Heart left ventricle (tissue), 16 donors: ENCODE data around the gene TNRC6C. TPM values are rescaled to one million over a fixed set of nuclear protein-coding genes. Genes with fewer than 3 reads are reported as not detected.

Source experiments
- ATAC-seq, 4 donors: fragments of 200-7000 bp; cut with Tn5 transposase; one replicate each; pipeline ENCODE4 v1.9.1; 2020 to 2022; ENCODE audit warnings: moderate library complexity in 4 of 4, mild to moderate bottlenecking in 3 of 4, moderate number of reproducible peaks in 1 of 4
- DNase-seq, 5 donors: peaks; one replicate each; pipeline ENCODE4 v3.0.0-alpha.2; 2020
- H3K27ac ChIP-seq, 12 donors: fragments of 200-600 bp; sonication (generic) in 4 of 12; one replicate each; pipeline versions ENCODE4 v1.5.0 to v1.8.0; 2016 to 2022; ENCODE audit warnings: mild to moderate bottlenecking in 2 of 12
- H3K27me3 ChIP-seq, 9 donors: fragments of 200-600 bp; sonication (generic) in 2 of 9; one replicate each; pipeline versions ENCODE4 v1.5.1 to v1.8.0; 2016 to 2022; ENCODE audit warnings: mild to moderate bottlenecking in 3 of 9
- H3K36me3 ChIP-seq, 9 donors: fragments of 200-600 bp; sonication (generic) in 2 of 9; one replicate each; pipeline versions ENCODE4 v1.5.0 to v1.8.0; 2018 to 2022; ENCODE audit warnings: mild to moderate bottlenecking in 2 of 9
- H3K4me1 ChIP-seq, 12 donors: fragments of 200-600 bp; sonication (generic) in 4 of 12; one replicate each; pipeline versions ENCODE4 v1.5.0 to v1.8.0; 2016 to 2022; ENCODE audit warnings: mild to moderate bottlenecking in 3 of 12
- H3K4me3 ChIP-seq, 12 donors: fragments of 200-600 bp; sonication (generic) in 4 of 12; one replicate each; pipeline versions ENCODE4 v1.5.0 to v1.8.0; 2017 to 2022; ENCODE audit warnings: mild to moderate bottlenecking in 9 of 12, moderate library complexity in 4 of 12
- H3K9me3 ChIP-seq, 12 donors: fragments of 200-600 bp; sonication (generic) in 4 of 12; one replicate each; pipeline versions ENCODE4 v1.5.0 to v1.8.0; 2016 to 2022; ENCODE audit warnings: mild to moderate bottlenecking in 1 of 12
- CTCF ChIP-seq, 12 donors: fragments of 200-600 bp; sonication (generic) in 4 of 12; IDR thresholded peaks; one replicate each; pipeline versions ENCODE4 v1.5.0 to v1.8.0; 2018 to 2022; ENCODE audit warnings: antibody characterized with exemption in 12 of 12, mild to moderate bottlenecking in 5 of 12
- POLR2A ChIP-seq, 2 donors: fragments of 450-650 bp; IDR thresholded peaks; one replicate each; pipeline ENCODE4 v1.6.1; 2017; ENCODE audit warnings: antibody characterized with exemption in 2 of 2, mild to moderate bottlenecking in 2 of 2, moderate library complexity in 2 of 2
- WGBS, 4 donors: extraction: QIAGEN DNeasy Blood & Tissue Kit in 2 of 4; methylation state at CpG; one replicate each; pipeline versions ENCODE4 v1.1.5 to v1.1.7; 2013 to 2018; 5-methylcytosine and 5-hydroxymethylcytosine counted together
- intact Hi-C, 10 donors: fragments of 100-400 bp; cut with DNase I; formaldehyde crosslinking; loops; one replicate each; pipeline versions ENCODE4 v1.11.1 to v1.14.2; 2022
- polyA plus RNA-seq, 2 donors: library from polyadenylated mRNA; stranded (reverse); fragments of 200-250 nt; gene quantifications; one replicate each; pipeline ENCODE4 v1.2.3, GENCODE V29; 2013
- total RNA-seq, 9 donors: library from RNA; depleted of rRNA in 2 of 9; stranded (reverse); fragments of >200 nt in 2 of 9; fragmentation: NEBNext Ultra II Directional in 3 of 9; extraction: Animal tissue kit (Norgen Biotek cat#: 25700) in 3 of 9; gene quantifications; one replicate each; pipeline versions ENCODE4 v1.1.0 to v1.2.4, GENCODE V29; 2016 to 2023
- donor health status: ischemic (EF 13 %, LVEDD 7.1; RV severe dilation, severe dysfunction).
- donor health status: healthy with polysubstance abuse.
- donor health status: DM: no; HTN: yes; CAD: no.
- donor health status: DM: no; HTN: no; CAD: no.
- donor health status: ischemic (EF 25% LVEDD 6.9; RV normal size, moderate dysfunction).
- donor health status: ischemic (EF 25% LVEDD 5.7; RV mildly dilated, moderate dysfunction).
- donor health status: healthy.
- donor health status: DM: yes; HTN: yes; CAD: no.
- donor health status: ischemic (EF 35%, LVEDD 5.7; RV mildly dilated, moderate dysfunction).
- donor health status: nonischemic (EF 11% LVEDD 7.7; RV severe dilation, severe dysfunction).
- donor health status: DM: yes; HTN: yes; CAD: no.
- donor health status: PGD.
- donor health status: ischemic (EF 29% LVEDD 5.4; RV normal size, mild dysfunction).
- donor health status: nonischemic (EF 23%, LVEDD 6.1; RV moderate dilation, normal function).

Gene TNRC6C
- total and polyA plus RNA-seq, 11 donors: 7.7 to 24.7 (median 19.0) TPM

- H3K36me3 ChIP-seq: peaks cover 0 to 25% (median 0%) of the 10 kb centered on the region in 9 donors
- peaks cover 0 to 78% (median 27%) of the 10 kb centered on the region in 12 donors for H3K4me1 ChIP-seq
- ATAC-seq: no peak
- H3K9me3 ChIP-seq: no peaks in the 10 kb centered on the region
- WGBS, 4 donors: 82 to 88% (median 83%) methylated on average over 24 to 30 of the region's 30 CpGs
- peak overlapping the region in 1 of 12 donors; percentile 98 for H3K27ac ChIP-seq
- TF ChIP-seq POLR2A (IDR thresholded peaks at IDR 0.05) (no peak), CTCF (IDR thresholded peaks at IDR 0.05) (no peak)
- DNase-seq: peak in 1 of 5 donors; percentile 5
- H3K4me3 ChIP-seq: peak overlapping the region in 1 of 12 donors; percentile 87
- H3K27me3 ChIP-seq: peaks cover 0 to 4% (median 0%) of the 10 kb centered on the region in 9 donors
- intact Hi-C loops: no loop called here
These were observed 174.9 kb downstream of the TNRC6C start for GRCh38 chr17:78133179-78133951.

- DNase-seq: peak in 1 of 5 donors; percentile 50
- ATAC-seq: peak in 2 of 4 donors; percentile 18 to 47
- H3K4me1 ChIP-seq: peaks cover 0 to 80% (median 22%) of the 10 kb centered on the region in 12 donors
- TF ChIP-seq POLR2A (IDR thresholded peaks at IDR 0.05) (no peak), CTCF (IDR thresholded peaks at IDR 0.05) (peak; percentile 34 to 63 (median 50))
- peaks cover 0 to 4% (median 0%) of the 10 kb centered on the region in 9 donors for H3K27me3 ChIP-seq
- intact Hi-C loops: no loop called here
- WGBS, 4 donors: 49 to 56% (median 53%) methylated on average over 33 to 39 of the region's 39 CpGs
- peak overlapping the region in 1 of 12 donors; percentile 98 for H3K27ac ChIP-seq
- peak overlapping the region in 1 of 12 donors; percentile 87 for H3K4me3 ChIP-seq
- H3K9me3 ChIP-seq: no peaks in the 10 kb centered on the region
- H3K36me3 ChIP-seq: peaks cover 0 to 25% (median 0%) of the 10 kb centered on the region in 9 donors
These were observed 175.7 kb downstream of the TNRC6C start for GRCh38 chr17:78133971-78134898.

- TF ChIP-seq POLR2A (IDR thresholded peaks at IDR 0.05): no peak
- no peak for DNase-seq
- no peak for ATAC-seq
- Histone ChIP-seq H3K4me3 (no peak overlapping the region), H3K27ac (no peak overlapping the region), H3K36me3 (peaks cover 0 to 25% (median 0%) of the 10 kb centered on the region in 9 donors), H3K4me1 (peaks cover 0 to 74% (median 15%) of the 10 kb centered on the region in 12 donors), H3K27me3 (peaks cover 0 to 4% (median 0%) of the 10 kb centered on the region in 9 donors), H3K9me3 (no peaks in the 10 kb centered on the region)
- intact Hi-C loops: no loop called here
- WGBS, 4 donors: 82 to 86% (median 85%) methylated on average over 8 to 9 of the region's 9 CpGs
These were observed 176.4 kb downstream of the TNRC6C start for GRCh38 chr17:78134899-78135385.

- intact Hi-C loops: no loop called here
- Histone ChIP-seq H3K9me3 (no peaks in the 10 kb centered on the region), H3K4me1 (peaks cover 0 to 75% (median 14%) of the 10 kb centered on the region in 12 donors), H3K4me3 (no peak overlapping the region), H3K27ac (no peak overlapping the region), H3K36me3 (peaks cover 0 to 28% (median 0%) of the 10 kb centered on the region in 9 donors), H3K27me3 (no peaks in the 10 kb centered on the region)
- ATAC-seq (no peak), DNase-seq (no peak)
- no peak for TF ChIP-seq POLR2A (IDR thresholded peaks at IDR 0.05)
- WGBS, 4 donors: 89 to 91% (median 91%) methylated on average over 9 of the region's 9 CpGs
These were observed 177.5 kb downstream of the TNRC6C start for GRCh38 chr17:78135858-78136500.
